ENCODE results near the gene MAPK4.

DNA sequence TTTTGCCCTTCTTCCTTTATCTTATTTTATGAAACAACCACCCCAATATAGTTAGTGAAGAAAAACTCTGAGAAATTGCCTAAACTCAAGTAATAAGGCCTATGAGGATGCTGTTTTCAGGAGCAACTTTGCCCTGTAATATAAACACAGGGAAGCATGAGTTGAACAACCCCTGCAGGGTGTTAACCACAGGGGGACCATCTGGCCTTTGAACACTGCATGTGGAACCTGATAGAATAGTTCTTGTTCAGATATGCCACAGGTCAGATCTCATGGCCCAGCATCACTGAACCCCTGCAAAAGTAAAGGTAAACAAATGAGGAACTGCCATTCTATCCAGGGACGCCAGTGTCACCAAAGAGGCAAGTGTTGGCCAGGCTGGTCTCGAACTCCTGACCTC lies 82.6 kb downstream of the MAPK4 start:
- TF ChIP-seq, protein P1, sequence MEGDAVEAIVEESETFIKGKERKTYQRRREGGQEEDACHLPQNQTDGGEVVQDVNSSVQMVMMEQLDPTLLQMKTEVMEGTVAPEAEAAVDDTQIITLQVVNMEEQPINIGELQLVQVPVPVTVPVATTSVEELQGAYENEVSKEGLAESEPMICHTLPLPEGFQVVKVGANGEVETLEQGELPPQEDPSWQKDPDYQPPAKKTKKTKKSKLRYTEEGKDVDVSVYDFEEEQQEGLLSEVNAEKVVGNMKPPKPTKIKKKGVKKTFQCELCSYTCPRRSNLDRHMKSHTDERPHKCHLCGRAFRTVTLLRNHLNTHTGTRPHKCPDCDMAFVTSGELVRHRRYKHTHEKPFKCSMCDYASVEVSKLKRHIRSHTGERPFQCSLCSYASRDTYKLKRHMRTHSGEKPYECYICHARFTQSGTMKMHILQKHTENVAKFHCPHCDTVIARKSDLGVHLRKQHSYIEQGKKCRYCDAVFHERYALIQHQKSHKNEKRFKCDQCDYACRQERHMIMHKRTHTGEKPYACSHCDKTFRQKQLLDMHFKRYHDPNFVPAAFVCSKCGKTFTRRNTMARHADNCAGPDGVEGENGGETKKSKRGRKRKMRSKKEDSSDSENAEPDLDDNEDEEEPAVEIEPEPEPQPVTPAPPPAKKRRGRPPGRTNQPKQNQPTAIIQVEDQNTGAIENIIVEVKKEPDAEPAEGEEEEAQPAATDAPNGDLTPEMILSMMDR (IDR thresholded peaks at IDR 0.05), result no peak
- no peak for TF ChIP-seq EP300 (IDR thresholded peaks at IDR 0.05)

Measured in sigmoid colon (tissue), 4 donors.